Gastroesophageal sphincter (tissue), 3 donors: Measurements from ENCODE around the gene FBXL17.

Source experiments
- POLR2A ChIP-seq, 2 donors: fragments of 450-650 bp; IDR thresholded peaks; one replicate each; pipeline ENCODE4 v1.6.1; 2017; ENCODE audit warnings: antibody characterized with exemption in 2 of 2, mild to moderate bottlenecking in 2 of 2, moderate library complexity in 1 of 2
- TF ChIP-seq, protein P1 (sequence below), 4 experiments: fragments of 200-600 bp in 2 of 4; fragments of 450-650 bp in 2 of 4; sonication (generic) in 1 of 4; IDR thresholded peaks; one replicate each; pipeline ENCODE4 v1.5.1; 2017 to 2019; ENCODE audit warnings: antibody characterized with exemption in 4 of 4, mild to moderate bottlenecking in 2 of 4, moderate library complexity in 2 of 4

DNA sequence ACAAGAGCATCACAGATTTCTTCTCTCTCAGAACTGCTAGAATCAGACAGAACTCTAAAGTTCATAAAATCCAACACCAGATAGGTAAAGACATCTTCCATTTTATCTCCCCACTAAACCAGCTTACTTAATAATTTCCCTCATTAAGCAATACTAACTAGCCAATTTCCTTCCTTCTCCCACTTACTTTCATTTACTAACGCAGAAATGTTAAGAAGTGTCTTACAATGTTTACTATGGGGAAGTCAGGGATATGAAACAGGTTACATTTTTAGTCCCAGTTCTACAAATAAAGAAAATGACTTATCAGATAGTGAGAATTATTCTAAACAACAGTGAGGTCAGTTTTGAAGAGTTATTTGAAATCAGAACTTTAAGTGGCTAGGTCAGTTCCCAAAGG is 236.5 kb downstream of the FBXL17 start:
- TF ChIP-seq, protein P1, sequence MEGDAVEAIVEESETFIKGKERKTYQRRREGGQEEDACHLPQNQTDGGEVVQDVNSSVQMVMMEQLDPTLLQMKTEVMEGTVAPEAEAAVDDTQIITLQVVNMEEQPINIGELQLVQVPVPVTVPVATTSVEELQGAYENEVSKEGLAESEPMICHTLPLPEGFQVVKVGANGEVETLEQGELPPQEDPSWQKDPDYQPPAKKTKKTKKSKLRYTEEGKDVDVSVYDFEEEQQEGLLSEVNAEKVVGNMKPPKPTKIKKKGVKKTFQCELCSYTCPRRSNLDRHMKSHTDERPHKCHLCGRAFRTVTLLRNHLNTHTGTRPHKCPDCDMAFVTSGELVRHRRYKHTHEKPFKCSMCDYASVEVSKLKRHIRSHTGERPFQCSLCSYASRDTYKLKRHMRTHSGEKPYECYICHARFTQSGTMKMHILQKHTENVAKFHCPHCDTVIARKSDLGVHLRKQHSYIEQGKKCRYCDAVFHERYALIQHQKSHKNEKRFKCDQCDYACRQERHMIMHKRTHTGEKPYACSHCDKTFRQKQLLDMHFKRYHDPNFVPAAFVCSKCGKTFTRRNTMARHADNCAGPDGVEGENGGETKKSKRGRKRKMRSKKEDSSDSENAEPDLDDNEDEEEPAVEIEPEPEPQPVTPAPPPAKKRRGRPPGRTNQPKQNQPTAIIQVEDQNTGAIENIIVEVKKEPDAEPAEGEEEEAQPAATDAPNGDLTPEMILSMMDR (IDR thresholded peaks at IDR 0.05), result no peak
- no peak for TF ChIP-seq POLR2A (IDR thresholded peaks at IDR 0.05)
